Gastroesophageal sphincter (tissue), 3 donors: Measurements from ENCODE around the gene PON1.

Experiments used
- EP300 ChIP-seq: sonication (generic); formaldehyde crosslinking; IDR thresholded peaks from one replicate; pipeline ENCODE4 v1.6.1; 2017; ENCODE audit warnings: antibody characterized with exemption, mild to moderate bottlenecking
- POLR2A ChIP-seq, 2 donors: fragments of 450-650 bp; IDR thresholded peaks; one replicate each; pipeline ENCODE4 v1.6.1; 2017; ENCODE audit warnings: antibody characterized with exemption in 2 of 2, mild to moderate bottlenecking in 2 of 2, moderate library complexity in 1 of 2
- POLR2AphosphoS5 ChIP-seq: sonication (generic); formaldehyde crosslinking; IDR thresholded peaks from one replicate; pipeline ENCODE4 v1.6.1; 2017; ENCODE audit warnings: antibody characterized with exemption
- TF ChIP-seq, protein P1 (sequence below), 4 experiments: fragments of 200-600 bp in 2 of 4; fragments of 450-650 bp in 2 of 4; sonication (generic) in 1 of 4; IDR thresholded peaks; one replicate each; pipeline ENCODE4 v1.5.1; 2017 to 2019; ENCODE audit warnings: antibody characterized with exemption in 4 of 4, mild to moderate bottlenecking in 2 of 4, moderate library complexity in 2 of 4

GRCh38 chr7:95367606-95368005, 43.3 kb upstream of the PON1 start:
- TF ChIP-seq, protein P1, sequence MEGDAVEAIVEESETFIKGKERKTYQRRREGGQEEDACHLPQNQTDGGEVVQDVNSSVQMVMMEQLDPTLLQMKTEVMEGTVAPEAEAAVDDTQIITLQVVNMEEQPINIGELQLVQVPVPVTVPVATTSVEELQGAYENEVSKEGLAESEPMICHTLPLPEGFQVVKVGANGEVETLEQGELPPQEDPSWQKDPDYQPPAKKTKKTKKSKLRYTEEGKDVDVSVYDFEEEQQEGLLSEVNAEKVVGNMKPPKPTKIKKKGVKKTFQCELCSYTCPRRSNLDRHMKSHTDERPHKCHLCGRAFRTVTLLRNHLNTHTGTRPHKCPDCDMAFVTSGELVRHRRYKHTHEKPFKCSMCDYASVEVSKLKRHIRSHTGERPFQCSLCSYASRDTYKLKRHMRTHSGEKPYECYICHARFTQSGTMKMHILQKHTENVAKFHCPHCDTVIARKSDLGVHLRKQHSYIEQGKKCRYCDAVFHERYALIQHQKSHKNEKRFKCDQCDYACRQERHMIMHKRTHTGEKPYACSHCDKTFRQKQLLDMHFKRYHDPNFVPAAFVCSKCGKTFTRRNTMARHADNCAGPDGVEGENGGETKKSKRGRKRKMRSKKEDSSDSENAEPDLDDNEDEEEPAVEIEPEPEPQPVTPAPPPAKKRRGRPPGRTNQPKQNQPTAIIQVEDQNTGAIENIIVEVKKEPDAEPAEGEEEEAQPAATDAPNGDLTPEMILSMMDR (IDR thresholded peaks at IDR 0.05): no peak
- TF ChIP-seq POLR2A (IDR thresholded peaks at IDR 0.05): no peak
- no peak for TF ChIP-seq POLR2AphosphoS5
- no peak for TF ChIP-seq EP300
